ENCODE measurements around the gene TOR1AIP2. TPM values are rescaled to one million over a fixed set of nuclear protein-coding genes. Genes with fewer than 3 reads are reported as not detected.

The TOR1AIP2 gene
- total and polyA plus RNA-seq, 12 donors: 8.1 to 63.3 (median 52.2) TPM

GRCh38 chr1:179814546-179814838 lies 63.1 kb downstream of the TOR1AIP2 start:
- H3K4me3 ChIP-seq: peak overlapping the region in 9 of 10 donors; percentile 21 to 51 (median 47)
- intact Hi-C loops (cut with DNase I): loop anchor here in 3 of 10 donors (1.0 to 2.0 kb wide), 2 partner anchors 108 kb away; no protein-coding TSS in a partner anchor
- H3K27me3 ChIP-seq: peaks cover 0 to 32% (median 5%) of the 10 kb centered on the region in 7 donors
- H3K36me3 ChIP-seq: no peaks in the 10 kb centered on the region
- no peak for TF ChIP-seq CTCF (IDR thresholded peaks at IDR 0.05)
- H3K4me1 ChIP-seq: peaks cover 5 to 58% (median 35%) of the 10 kb centered on the region in 9 donors
- ATAC-seq (peak; percentile 34 to 67 (median 52)), DNase-seq (peak in 1 of 2 donors; percentile 68)
- peak overlapping the region in 5 of 10 donors; percentile 8 to 74 (median 53) for H3K27ac ChIP-seq
- WGBS, 2 donors: 0% methylated on average over 16 of the region's 16 CpGs
- H3K9me3 ChIP-seq: no peaks in the 10 kb centered on the region

GRCh38 chr1:179813626-179814545 lies 63.7 kb downstream of the TOR1AIP2 start:
- 86 to 88% methylated on average over 28 of the region's 28 CpGs for WGBS, 2 donors
- ATAC-seq (no peak), DNase-seq (no peak)
- H3K9me3 ChIP-seq: no peaks in the 10 kb centered on the region
- H3K4me1 ChIP-seq: peaks cover 5 to 56% (median 35%) of the 10 kb centered on the region in 9 donors
- H3K36me3 ChIP-seq: no peaks in the 10 kb centered on the region
- TF ChIP-seq CTCF (IDR thresholded peaks at IDR 0.05): no peak
- intact Hi-C loops (cut with DNase I): loop anchor here in 4 of 10 donors (1.0 to 2.0 kb wide), 2 partner anchors 107 to 108 kb away; no protein-coding TSS in a partner anchor
- peaks cover 0 to 33% (median 5%) of the 10 kb centered on the region in 7 donors for H3K27me3 ChIP-seq
- peak overlapping the region in 1 of 10 donors; percentile 18 for H3K27ac ChIP-seq
- H3K4me3 ChIP-seq: peak overlapping the region in 6 of 10 donors; percentile 42 to 51 (median 49)

GRCh38 chr1:179812501-179813292 lies 64.9 kb downstream of the TOR1AIP2 start:
- no peak for TF ChIP-seq CTCF (IDR thresholded peaks at IDR 0.05)
- H3K9me3 ChIP-seq: no peaks in the 10 kb centered on the region
- DNase-seq (no peak), ATAC-seq (no peak)
- H3K4me1 ChIP-seq: peaks cover 5 to 46% (median 35%) of the 10 kb centered on the region in 9 donors
- H3K27me3 ChIP-seq: peaks cover 0 to 33% (median 5%) of the 10 kb centered on the region in 7 donors
- no peak overlapping the region for H3K27ac ChIP-seq
- H3K36me3 ChIP-seq: no peaks in the 10 kb centered on the region
- intact Hi-C loops (cut with DNase I): loop anchor here in 1 of 10 donors (2.0 kb wide), 1 partner anchor 106 kb away; no protein-coding TSS in a partner anchor
- 77 to 80% methylated on average over 37 of the region's 37 CpGs for WGBS, 2 donors
- no peak overlapping the region for H3K4me3 ChIP-seq

GRCh38 chr1:179810367-179810715 lies 67.3 kb downstream of the TOR1AIP2 start:
- TF ChIP-seq CTCF (IDR thresholded peaks at IDR 0.05): no peak
- intact Hi-C loops (cut with DNase I): loop anchor here in 6 of 10 donors (1.0 to 2.0 kb wide), 5 partner anchors 100 to 106 kb away; no protein-coding TSS in a partner anchor
- Histone ChIP-seq H3K4me3 (no peak overlapping the region), H3K36me3 (no peaks in the 10 kb centered on the region), H3K9me3 (no peaks in the 10 kb centered on the region), H3K27me3 (peaks cover 0 to 33% (median 5%) of the 10 kb centered on the region in 7 donors), H3K4me1 (peaks cover 1 to 23% (median 12%) of the 10 kb centered on the region in 9 donors), H3K27ac (no peak overlapping the region)
- ATAC-seq: no peak
- 72 to 86% methylated on average over 7 of the region's 7 CpGs for WGBS, 2 donors
- DNase-seq: no peak

Measured in heart right ventricle (tissue), 16 donors.